Measurements from ENCODE around the gene STON1.

- TF ChIP-seq BACH2 (CRISPR knock-in tag; IDR thresholded peaks at IDR 0.05; ENCODE audit: borderline replicate concordance) (no peak), ESRRG (CRISPR knock-in tag; IDR thresholded peaks at IDR 0.05) (no peak), ZFP30 (CRISPR knock-in tag; IDR thresholded peaks at IDR 0.05) (no peak), TOX (CRISPR knock-in tag; IDR thresholded peaks at IDR 0.05; ENCODE audit: borderline replicate concordance) (no peak), ARNTL (CRISPR knock-in tag; IDR thresholded peaks at IDR 0.05; ENCODE audit: borderline replicate concordance, low read depth) (no peak), ZFP3 (CRISPR knock-in tag; IDR thresholded peaks at IDR 0.05) (no peak)
- TF ChIP-seq, protein P1, sequence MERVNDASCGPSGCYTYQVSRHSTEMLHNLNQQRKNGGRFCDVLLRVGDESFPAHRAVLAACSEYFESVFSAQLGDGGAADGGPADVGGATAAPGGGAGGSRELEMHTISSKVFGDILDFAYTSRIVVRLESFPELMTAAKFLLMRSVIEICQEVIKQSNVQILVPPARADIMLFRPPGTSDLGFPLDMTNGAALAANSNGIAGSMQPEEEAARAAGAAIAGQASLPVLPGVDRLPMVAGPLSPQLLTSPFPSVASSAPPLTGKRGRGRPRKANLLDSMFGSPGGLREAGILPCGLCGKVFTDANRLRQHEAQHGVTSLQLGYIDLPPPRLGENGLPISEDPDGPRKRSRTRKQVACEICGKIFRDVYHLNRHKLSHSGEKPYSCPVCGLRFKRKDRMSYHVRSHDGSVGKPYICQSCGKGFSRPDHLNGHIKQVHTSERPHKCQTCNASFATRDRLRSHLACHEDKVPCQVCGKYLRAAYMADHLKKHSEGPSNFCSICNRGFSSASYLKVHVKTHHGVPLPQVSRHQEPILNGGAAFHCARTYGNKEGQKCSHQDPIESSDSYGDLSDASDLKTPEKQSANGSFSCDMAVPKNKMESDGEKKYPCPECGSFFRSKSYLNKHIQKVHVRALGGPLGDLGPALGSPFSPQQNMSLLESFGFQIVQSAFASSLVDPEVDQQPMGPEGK (CRISPR knock-in tag; IDR thresholded peaks at IDR 0.05; ENCODE audit: borderline replicate concordance): no peak
- TF ChIP-seq, protein P2, sequence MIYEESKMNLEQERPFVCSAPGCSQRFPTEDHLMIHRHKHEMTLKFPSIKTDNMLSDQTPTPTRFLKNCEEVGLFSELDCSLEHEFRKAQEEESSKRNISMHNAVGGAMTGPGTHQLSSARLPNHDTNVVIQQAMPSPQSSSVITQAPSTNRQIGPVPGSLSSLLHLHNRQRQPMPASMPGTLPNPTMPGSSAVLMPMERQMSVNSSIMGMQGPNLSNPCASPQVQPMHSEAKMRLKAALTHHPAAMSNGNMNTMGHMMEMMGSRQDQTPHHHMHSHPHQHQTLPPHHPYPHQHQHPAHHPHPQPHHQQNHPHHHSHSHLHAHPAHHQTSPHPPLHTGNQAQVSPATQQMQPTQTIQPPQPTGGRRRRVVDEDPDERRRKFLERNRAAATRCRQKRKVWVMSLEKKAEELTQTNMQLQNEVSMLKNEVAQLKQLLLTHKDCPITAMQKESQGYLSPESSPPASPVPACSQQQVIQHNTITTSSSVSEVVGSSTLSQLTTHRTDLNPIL (CRISPR knock-in tag; IDR thresholded peaks at IDR 0.05; ENCODE audit: low read depth): no peak
Measured at GRCh38 chr2:48574353-48575287, 44.7 kb downstream of the STON1 start.

All from SK-N-SH treated with all-trans-retinoic acid at 6 μM for 48 hours (cell line).